Measurements from ENCODE around the gene CXCR3.

DNA sequence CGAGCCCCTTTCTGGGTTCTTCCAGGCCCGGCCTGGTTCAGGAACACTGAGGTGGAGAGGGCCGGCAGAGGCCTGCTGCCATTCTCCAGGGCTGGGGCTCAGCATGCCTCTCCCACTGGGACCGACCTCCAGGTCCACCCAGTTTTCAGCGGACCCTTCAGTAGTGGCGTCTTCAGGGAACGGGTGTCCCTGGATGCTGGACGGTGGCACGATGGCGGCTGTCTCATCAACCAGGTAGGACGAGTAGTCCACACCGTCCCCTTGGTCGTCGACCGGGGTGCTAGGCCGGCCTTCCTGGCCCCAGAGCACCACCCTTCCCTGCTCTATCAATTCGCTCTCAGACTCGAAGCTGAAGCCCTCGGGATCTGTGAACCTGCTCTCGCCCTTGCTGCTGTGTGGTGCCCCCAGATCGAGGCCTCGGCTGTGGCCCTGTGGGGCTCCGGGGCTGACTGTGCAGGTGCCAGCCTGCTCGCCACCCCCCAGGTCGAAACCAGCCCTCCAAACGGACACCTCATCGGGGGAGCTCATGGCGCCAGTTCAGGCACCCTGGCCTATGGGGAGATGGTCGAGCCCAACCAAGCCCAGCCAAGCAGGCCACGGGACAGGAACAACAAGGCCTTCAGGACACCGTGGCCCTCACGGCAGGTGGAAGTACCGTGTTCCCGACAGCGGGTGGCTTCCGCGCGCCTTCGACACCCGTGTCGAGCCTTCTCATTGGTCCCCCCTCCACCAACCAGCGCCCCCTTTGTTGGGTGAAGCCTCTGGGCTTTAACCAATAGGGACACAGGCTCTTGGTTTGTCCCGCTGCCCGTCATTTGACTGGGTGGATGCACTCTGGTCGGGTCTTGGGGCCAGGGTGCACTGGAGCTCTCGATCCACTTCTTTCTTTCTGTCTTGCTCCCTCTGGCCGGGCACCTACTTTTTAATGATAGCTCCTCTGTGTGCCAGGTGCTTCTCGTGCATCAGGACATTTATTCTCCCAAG is 48.2 kb upstream of the CXCR3 start:
- TF ChIP-seq RORA (CRISPR knock-in tag; IDR thresholded peaks at IDR 0.05) (no peak), CBFB (CRISPR knock-in tag; IDR thresholded peaks at IDR 0.05) (no peak), NPAS2 (CRISPR knock-in tag; IDR thresholded peaks at IDR 0.05; ENCODE audit: borderline replicate concordance) (no peak), CEBPB (IDR thresholded peaks at IDR 0.05; ENCODE audit: borderline replicate concordance, low read depth, low read length) (no peak), RELA (CRISPR knock-in tag; IDR thresholded peaks at IDR 0.05) (no peak)
- TF ChIP-seq, protein P1, sequence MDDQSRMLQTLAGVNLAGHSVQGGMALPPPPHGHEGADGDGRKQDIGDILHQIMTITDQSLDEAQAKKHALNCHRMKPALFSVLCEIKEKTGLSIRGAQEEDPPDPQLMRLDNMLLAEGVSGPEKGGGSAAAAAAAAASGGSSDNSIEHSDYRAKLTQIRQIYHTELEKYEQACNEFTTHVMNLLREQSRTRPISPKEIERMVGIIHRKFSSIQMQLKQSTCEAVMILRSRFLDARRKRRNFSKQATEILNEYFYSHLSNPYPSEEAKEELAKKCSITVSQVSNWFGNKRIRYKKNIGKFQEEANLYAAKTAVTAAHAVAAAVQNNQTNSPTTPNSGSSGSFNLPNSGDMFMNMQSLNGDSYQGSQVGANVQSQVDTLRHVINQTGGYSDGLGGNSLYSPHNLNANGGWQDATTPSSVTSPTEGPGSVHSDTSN (CRISPR knock-in tag; IDR thresholded peaks at IDR 0.05; ENCODE audit: borderline replicate concordance): no peak

All from HepG2 (cell line).